SIG-M5 (cell line): ENCODE results near the gene MELTF.

ENCODE experiments used
- DNase-seq: peaks from one replicate; lab custom pipeline; 2025; lab: John Stamatoyannopoulos, UW

Gene MELTF

GRCh38 chr3:197010556-197011351 is 18.9 kb downstream of the MELTF start:
- DNase-seq: no peak

GRCh38 chr3:197009532-197010019 is 20.0 kb downstream of the MELTF start:
- no peak for DNase-seq

GRCh38 chr3:197008436-197009209 is 21.0 kb downstream of the MELTF start:
- no peak for DNase-seq

- DNase-seq: no peak
These were observed 21.7 kb downstream of the MELTF start for GRCh38 chr3:197007953-197008352.

GRCh38 chr3:197007296-197007940 is 22.2 kb downstream of the MELTF start:
- no peak for DNase-seq

- no peak for DNase-seq
These were observed 22.8 kb downstream of the MELTF start for GRCh38 chr3:197006860-197007259.

- DNase-seq: no peak
These were observed 23.2 kb downstream of the MELTF start for GRCh38 chr3:197006446-197006845.

- no peak for DNase-seq
These were observed 25.9 kb downstream of the MELTF start for GRCh38 chr3:197003461-197004385.

GRCh38 chr3:197002701-197003454 is 26.7 kb downstream of the MELTF start:
- DNase-seq: no peak

- DNase-seq: no peak
These were observed 27.5 kb downstream of the MELTF start for GRCh38 chr3:197001972-197002700.

- no peak for DNase-seq
These were observed 28.3 kb downstream of the MELTF start for GRCh38 chr3:197001106-197001971.

- no peak for DNase-seq
These were observed 29.4 kb downstream of the MELTF start for GRCh38 chr3:197000211-197000610.

GRCh38 chr3:196998966-196999760 is 30.5 kb downstream of the MELTF start:
- no peak for DNase-seq

GRCh38 chr3:196997311-196997710 is 32.3 kb downstream of the MELTF start:
- no peak for DNase-seq

- no peak for DNase-seq
These were observed 33.0 kb downstream of the MELTF start for GRCh38 chr3:196996454-196997265.

GRCh38 chr3:196995646-196996355 is 33.8 kb downstream of the MELTF start:
- DNase-seq: no peak

- DNase-seq: no peak
These were observed 34.6 kb downstream of the MELTF start for GRCh38 chr3:196995027-196995426.
